Measurements from ENCODE around the gene DAB2IP. TPM values are rescaled to one million over a fixed set of nuclear protein-coding genes. Genes with fewer than 3 reads are reported as not detected.

DAB2IP gene
- total and polyA plus RNA-seq, 4 donors, result 19.4 to 75.0 (median 28.7) TPM

DNA sequence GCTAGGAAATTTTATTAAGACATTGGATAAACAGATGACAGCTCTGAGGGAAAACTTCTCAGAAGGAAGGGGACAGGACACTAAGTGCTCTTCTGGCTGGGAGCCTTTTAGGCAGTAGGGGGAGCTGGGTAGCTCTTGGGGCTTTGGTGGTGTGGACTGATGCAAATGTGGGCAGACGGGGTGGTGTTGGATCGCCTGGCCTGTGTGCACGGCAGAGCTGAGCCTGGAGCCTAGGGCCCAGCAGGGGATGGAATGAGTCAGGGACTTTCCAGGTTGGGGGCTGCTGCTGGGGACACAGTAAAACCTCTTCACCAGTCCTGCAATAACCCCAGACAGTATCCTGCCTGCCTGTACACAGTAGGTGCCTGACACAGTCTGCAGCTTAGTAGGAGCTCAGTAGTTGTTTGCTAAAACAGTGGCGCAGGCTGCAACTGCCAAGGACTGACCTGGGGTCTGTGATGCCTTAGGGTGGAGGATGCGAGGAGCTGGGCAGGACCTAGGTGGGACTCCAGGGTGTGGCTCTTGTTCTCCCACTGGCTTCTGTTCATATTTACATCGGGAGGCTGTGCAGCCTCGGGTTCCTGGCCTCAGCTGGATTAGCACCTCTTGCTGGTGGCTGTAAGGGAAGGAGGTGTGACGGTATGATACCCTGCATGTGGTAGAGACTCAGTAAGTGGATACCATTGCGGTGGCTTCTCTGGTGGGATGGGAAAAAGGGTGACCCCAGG, 83.8 kb downstream of the DAB2IP start:
- no peak overlapping the region for H3K4me3 ChIP-seq
- no peaks in the 10 kb centered on the region for H3K9me3 ChIP-seq (ENCODE audit: control insufficient read depth in 4 of 4, insufficient read depth in 3 of 4, low read length in 3 of 4)
- 54 to 55% methylated on average over 9 of the region's 9 CpGs for WGBS, 2 donors
- peak in 2 of 3 donors; percentile 46 to 52 for DNase-seq
- H3K36me3 ChIP-seq (ENCODE audit: control insufficient read depth in 4 of 4, insufficient read depth in 4 of 4, low read length in 4 of 4), result peaks cover 0 to 2% (median 0%) of the 10 kb centered on the region in 4 donors
- TF ChIP-seq, protein P1, sequence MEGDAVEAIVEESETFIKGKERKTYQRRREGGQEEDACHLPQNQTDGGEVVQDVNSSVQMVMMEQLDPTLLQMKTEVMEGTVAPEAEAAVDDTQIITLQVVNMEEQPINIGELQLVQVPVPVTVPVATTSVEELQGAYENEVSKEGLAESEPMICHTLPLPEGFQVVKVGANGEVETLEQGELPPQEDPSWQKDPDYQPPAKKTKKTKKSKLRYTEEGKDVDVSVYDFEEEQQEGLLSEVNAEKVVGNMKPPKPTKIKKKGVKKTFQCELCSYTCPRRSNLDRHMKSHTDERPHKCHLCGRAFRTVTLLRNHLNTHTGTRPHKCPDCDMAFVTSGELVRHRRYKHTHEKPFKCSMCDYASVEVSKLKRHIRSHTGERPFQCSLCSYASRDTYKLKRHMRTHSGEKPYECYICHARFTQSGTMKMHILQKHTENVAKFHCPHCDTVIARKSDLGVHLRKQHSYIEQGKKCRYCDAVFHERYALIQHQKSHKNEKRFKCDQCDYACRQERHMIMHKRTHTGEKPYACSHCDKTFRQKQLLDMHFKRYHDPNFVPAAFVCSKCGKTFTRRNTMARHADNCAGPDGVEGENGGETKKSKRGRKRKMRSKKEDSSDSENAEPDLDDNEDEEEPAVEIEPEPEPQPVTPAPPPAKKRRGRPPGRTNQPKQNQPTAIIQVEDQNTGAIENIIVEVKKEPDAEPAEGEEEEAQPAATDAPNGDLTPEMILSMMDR (IDR thresholded peaks at IDR 0.05; ENCODE audit: control extremely low read depth, extremely low read depth), result no peak
- H3K9ac ChIP-seq (ENCODE audit: insufficient read depth in 1 of 2, low read length in 2 of 2), result no peak overlapping the region
- H3K4me1 ChIP-seq (ENCODE audit: control insufficient read depth in 5 of 5, insufficient read depth in 5 of 5, low read length in 5 of 5), result peaks cover 8 to 51% (median 35%) of the 10 kb centered on the region in 5 donors
- H3K27me3 ChIP-seq (ENCODE audit: control insufficient read depth in 3 of 3, insufficient read depth in 3 of 3, low read length in 2 of 3), result no peaks in the 10 kb centered on the region
- peak overlapping the region; percentile 86 to 92 for H3K27ac ChIP-seq (ENCODE audit: low read depth in 1 of 2, low read length in 1 of 2)
- no peak for ATAC-seq (ENCODE audit: insufficient read depth, low FRiP score)

GRCh38 chr9:121735793-121736770, 84.6 kb downstream of the DAB2IP start:
- Histone ChIP-seq H3K4me1 (ENCODE audit: control insufficient read depth in 5 of 5, insufficient read depth in 5 of 5, low read length in 5 of 5) (peaks cover 8 to 51% (median 32%) of the 10 kb centered on the region in 5 donors), H3K9me3 (ENCODE audit: control insufficient read depth in 4 of 4, insufficient read depth in 3 of 4, low read length in 3 of 4) (no peaks in the 10 kb centered on the region), H3K4me3 (peak overlapping the region; percentile 32), H3K27ac (ENCODE audit: low read depth in 1 of 2, low read length in 1 of 2) (peak overlapping the region; percentile 86 to 92), H3K9ac (ENCODE audit: insufficient read depth in 1 of 2, low read length in 2 of 2) (peak overlapping the region in 1 of 2 donors; percentile 84), H3K36me3 (ENCODE audit: control insufficient read depth in 4 of 4, insufficient read depth in 4 of 4, low read length in 4 of 4) (peaks cover 0 to 2% (median 0%) of the 10 kb centered on the region in 4 donors), H3K27me3 (ENCODE audit: control insufficient read depth in 3 of 3, insufficient read depth in 3 of 3, low read length in 2 of 3) (no peaks in the 10 kb centered on the region)
- ATAC-seq (ENCODE audit: insufficient read depth, low FRiP score) (peak; percentile 73), DNase-seq (peak; percentile 90 to 94 (median 93))
- 9 to 11% methylated on average over 55 to 57 of the region's 57 CpGs for WGBS, 2 donors
- TF ChIP-seq, protein P1 (IDR thresholded peaks at IDR 0.05; ENCODE audit: control extremely low read depth, extremely low read depth), result no peak

DNA sequence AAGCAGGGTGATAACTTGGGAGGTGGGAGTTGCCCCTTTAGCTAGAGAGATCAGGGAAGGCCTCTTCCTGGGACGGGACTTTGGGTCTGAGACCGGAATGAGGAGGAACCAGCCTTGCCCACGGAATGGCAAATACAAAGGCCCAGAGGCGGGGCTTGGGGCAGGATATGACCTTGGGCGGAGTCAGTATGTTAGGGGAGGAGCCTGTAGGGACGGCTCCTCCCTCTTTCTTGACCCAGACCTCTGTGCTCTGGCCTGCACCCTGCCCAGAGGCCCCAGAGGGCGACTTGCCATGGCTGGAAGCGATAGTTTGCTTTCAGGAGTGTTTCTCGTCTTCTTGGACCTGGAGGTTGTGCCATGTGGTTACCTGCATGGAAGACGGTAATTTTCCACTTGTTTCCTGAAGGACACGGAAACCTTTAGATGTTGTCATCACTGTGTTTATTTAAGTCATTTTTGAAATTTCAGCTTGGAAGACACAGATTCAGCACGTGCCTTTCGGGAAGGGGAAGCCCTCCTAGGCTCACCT, 85.6 kb downstream of the DAB2IP start:
- 40 to 58% methylated on average over 13 of the region's 13 CpGs for WGBS, 2 donors
- Histone ChIP-seq H3K4me1 (ENCODE audit: control insufficient read depth in 5 of 5, insufficient read depth in 5 of 5, low read length in 5 of 5) (peaks cover 4 to 47% (median 26%) of the 10 kb centered on the region in 5 donors), H3K27me3 (ENCODE audit: control insufficient read depth in 3 of 3, insufficient read depth in 3 of 3, low read length in 2 of 3) (no peaks in the 10 kb centered on the region), H3K27ac (ENCODE audit: low read depth in 1 of 2, low read length in 1 of 2) (peak overlapping the region; percentile 66 to 91), H3K36me3 (ENCODE audit: control insufficient read depth in 4 of 4, insufficient read depth in 4 of 4, low read length in 4 of 4) (peaks cover 0 to 2% (median 0%) of the 10 kb centered on the region in 4 donors), H3K9ac (ENCODE audit: insufficient read depth in 1 of 2, low read length in 2 of 2) (peak overlapping the region in 1 of 2 donors; percentile 84), H3K4me3 (peak overlapping the region; percentile 36), H3K9me3 (ENCODE audit: control insufficient read depth in 4 of 4, insufficient read depth in 3 of 4, low read length in 3 of 4) (no peaks in the 10 kb centered on the region)
- TF ChIP-seq, protein P1 (IDR thresholded peaks at IDR 0.05; ENCODE audit: control extremely low read depth, extremely low read depth), result no peak
- no peak for DNase-seq
- ATAC-seq (ENCODE audit: insufficient read depth, low FRiP score), result peak; percentile 87
